Chondrocyte (in vitro differentiated cells): ENCODE results near the gene DNM2. TPM values are rescaled to one million over a fixed set of nuclear protein-coding genes. Genes with fewer than 3 reads are reported as not detected.
"Not testable (repeated sequence)": the region's sequence is repeated elsewhere in the genome, so short reads cannot be mapped to it uniquely, and the experiment has no call there.

ENCODE experiments used
- DNase-seq: peaks from one replicate; pipeline ENCODE4 v3.0.0; 2021; ENCODE audit warnings: mixed read lengths, low spot score
- H3K27ac Mint-ChIP-seq: one replicate; pipeline ENCODE4 v1.8.0; 2021; ENCODE audit warnings: mild to moderate bottlenecking, moderate library complexity, mixed read lengths; ENCODE audit not compliant: unreplicated experiment
- H3K27me3 Mint-ChIP-seq: 2 replicates; pipeline ENCODE4 v1.8.0; 2021; ENCODE audit warnings: low read depth, mixed read lengths
- H3K36me3 Mint-ChIP-seq: 2 replicates; pipeline ENCODE4 v1.8.0; 2021; ENCODE audit warnings: low read depth, mixed read lengths
- H3K4me1 Mint-ChIP-seq: 2 replicates; pipeline ENCODE4 v1.8.0; 2021; ENCODE audit warnings: low read depth, mild to moderate bottlenecking, mixed read lengths
- H3K4me3 Mint-ChIP-seq: one replicate; pipeline ENCODE4 v1.8.0; 2021; ENCODE audit warnings: mild to moderate bottlenecking, moderate library complexity, mixed read lengths; ENCODE audit not compliant: unreplicated experiment
- H3K9me3 Mint-ChIP-seq: 2 replicates; pipeline ENCODE4 v1.8.0; 2021; ENCODE audit warnings: low read depth, mixed read lengths
- total RNA-seq: library from RNA; stranded (reverse); gene quantifications from 3 replicates; pipeline ENCODE4 v1.2.1, GENCODE V29; 2021
- TF ChIP-seq, protein P1 (sequence below): fragments of 200-600 bp; sonication (generic); IDR thresholded peaks from 2 replicates; pipeline ENCODE4 v1.5.0; 2021; ENCODE audit warnings: antibody characterized with exemption, mild to moderate bottlenecking, moderate library complexity

Gene DNM2
- total RNA-seq, 1 donor from 2014 or later = 116 TPM

DNA sequence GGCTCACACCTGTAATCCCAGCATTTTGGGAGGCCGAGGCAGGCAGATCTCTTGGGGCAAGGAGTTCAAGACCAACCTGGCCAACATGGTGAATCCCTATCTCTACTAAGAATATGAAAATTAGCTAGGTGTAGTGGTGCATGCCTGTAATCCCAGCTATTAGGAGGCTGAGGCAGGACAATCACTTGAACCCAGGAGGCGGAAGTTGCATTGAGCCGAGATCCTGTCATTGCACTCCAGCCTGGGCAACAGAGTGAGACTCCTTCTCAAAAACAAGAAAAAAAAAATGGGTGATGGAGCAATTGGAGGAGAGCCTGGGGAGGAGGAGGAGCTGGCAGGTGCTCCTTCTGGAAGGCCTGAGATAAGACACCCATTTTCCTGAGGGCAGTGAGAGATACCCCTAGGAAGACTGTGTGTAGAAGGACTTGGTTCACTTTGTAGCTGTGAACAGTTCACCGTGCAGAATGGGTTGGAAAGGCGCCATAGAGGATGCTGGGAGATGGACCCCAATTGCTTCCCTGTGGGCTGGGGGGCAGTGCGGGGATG is 144.8 kb downstream of the DNM2 start:
- TF ChIP-seq, protein P1, sequence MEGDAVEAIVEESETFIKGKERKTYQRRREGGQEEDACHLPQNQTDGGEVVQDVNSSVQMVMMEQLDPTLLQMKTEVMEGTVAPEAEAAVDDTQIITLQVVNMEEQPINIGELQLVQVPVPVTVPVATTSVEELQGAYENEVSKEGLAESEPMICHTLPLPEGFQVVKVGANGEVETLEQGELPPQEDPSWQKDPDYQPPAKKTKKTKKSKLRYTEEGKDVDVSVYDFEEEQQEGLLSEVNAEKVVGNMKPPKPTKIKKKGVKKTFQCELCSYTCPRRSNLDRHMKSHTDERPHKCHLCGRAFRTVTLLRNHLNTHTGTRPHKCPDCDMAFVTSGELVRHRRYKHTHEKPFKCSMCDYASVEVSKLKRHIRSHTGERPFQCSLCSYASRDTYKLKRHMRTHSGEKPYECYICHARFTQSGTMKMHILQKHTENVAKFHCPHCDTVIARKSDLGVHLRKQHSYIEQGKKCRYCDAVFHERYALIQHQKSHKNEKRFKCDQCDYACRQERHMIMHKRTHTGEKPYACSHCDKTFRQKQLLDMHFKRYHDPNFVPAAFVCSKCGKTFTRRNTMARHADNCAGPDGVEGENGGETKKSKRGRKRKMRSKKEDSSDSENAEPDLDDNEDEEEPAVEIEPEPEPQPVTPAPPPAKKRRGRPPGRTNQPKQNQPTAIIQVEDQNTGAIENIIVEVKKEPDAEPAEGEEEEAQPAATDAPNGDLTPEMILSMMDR = no peak
- Mint-ChIP-seq H3K36me3 (no peaks in the 10 kb centered on the region), H3K27ac (peak overlapping the region; percentile 85), H3K9me3 (no peaks in the 10 kb centered on the region), H3K4me1 (peaks cover 15% of the 10 kb centered on the region), H3K27me3 (no peaks in the 10 kb centered on the region), H3K4me3 (no peak overlapping the region)
- DNase-seq = no peak

DNA sequence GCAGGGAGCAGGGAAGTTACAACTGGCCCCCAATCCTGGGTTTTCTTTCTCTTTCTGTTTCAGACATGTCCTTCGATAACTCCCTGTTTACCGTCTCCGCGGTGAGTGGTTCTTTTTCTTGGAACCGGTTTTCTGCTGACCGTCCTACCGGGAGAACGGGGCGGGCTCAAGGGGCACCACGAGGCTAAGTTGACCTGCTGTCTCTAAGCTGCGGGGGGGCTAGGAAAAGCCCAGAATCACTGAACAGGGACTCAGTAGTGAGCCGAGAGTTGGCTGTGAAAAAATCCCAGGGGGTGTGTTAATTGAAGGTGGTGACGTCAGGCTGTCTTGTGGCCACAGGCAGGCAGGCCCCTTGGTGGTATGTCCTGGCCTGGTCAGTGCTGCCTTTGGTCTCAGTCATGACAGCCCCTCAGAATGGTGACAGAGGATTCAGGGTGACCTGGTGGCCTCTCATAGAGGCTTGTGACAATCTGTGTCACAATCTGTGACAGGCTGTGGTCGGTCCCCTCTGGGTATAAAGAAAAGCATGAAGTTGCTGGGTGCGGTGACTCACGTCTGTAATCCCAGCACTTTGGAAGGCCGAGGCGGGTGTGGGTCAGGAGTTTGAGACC is 145.3 kb downstream of the DNM2 start:
- H3K27ac Mint-ChIP-seq = peak overlapping the region; percentile 85
- no peak for DNase-seq
- no peak overlapping the region for H3K4me3 Mint-ChIP-seq
- H3K9me3 Mint-ChIP-seq = no peaks in the 10 kb centered on the region
- no peaks in the 10 kb centered on the region for H3K36me3 Mint-ChIP-seq
- peaks cover 15% of the 10 kb centered on the region for H3K4me1 Mint-ChIP-seq
- H3K27me3 Mint-ChIP-seq = no peaks in the 10 kb centered on the region
- TF ChIP-seq, protein P1 = no peak

DNA sequence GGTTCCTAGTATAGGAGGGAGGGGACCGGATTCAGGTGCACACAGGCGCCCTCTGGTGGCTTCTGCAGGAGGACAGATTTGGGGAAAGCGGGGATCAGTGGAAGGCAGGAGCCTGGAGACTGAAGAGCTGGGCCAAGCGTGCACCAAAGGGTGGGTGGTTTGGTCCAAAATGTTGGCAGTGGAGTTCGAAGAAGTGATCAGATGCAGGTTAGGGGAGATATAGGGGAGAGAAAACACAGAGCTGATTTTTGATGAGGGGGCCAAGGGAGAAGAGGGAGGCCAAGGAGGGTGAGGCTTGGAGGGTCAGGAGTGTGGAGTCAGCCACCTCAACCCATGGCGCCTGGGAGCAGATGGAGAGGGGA is 146.6 kb downstream of the DNM2 start:
- Mint-ChIP-seq H3K4me3 (peak overlapping the region; percentile 36), H3K27ac (peak overlapping the region; percentile 23), H3K4me1 (peaks cover 15% of the 10 kb centered on the region), H3K9me3 (no peaks in the 10 kb centered on the region), H3K27me3 (no peaks in the 10 kb centered on the region), H3K36me3 (no peaks in the 10 kb centered on the region)
- TF ChIP-seq, protein P1 = peak; percentile 95
- DNase-seq = no peak

DNA sequence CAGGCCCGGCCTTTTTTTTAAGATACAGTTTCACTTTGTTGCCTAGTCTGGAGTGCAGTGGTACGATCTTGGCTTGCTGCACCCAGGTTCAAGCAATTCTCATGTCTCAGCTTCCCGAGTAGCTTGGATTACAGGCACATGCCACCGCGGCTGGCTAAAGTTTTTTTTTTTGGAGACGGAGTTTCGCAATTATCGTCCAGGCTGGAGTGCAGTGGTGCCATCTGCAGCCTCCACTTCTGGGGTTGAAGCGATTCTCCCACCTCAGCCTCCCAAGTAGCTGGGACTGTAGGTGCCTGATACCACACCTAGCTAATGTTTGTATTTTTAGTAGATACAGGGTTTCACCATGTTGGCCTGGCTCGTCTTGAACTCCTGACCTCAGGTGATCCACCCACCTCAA is 148.6 kb downstream of the DNM2 start:
- no peak for DNase-seq
- TF ChIP-seq, protein P1 = no peak
- Mint-ChIP-seq H3K9me3 (no peaks in the 10 kb centered on the region), H3K36me3 (no peaks in the 10 kb centered on the region), H3K4me1 (peaks cover 21% of the 10 kb centered on the region), H3K27me3 (no peaks in the 10 kb centered on the region), H3K27ac (no peak overlapping the region), H3K4me3 (no peak overlapping the region)

DNA sequence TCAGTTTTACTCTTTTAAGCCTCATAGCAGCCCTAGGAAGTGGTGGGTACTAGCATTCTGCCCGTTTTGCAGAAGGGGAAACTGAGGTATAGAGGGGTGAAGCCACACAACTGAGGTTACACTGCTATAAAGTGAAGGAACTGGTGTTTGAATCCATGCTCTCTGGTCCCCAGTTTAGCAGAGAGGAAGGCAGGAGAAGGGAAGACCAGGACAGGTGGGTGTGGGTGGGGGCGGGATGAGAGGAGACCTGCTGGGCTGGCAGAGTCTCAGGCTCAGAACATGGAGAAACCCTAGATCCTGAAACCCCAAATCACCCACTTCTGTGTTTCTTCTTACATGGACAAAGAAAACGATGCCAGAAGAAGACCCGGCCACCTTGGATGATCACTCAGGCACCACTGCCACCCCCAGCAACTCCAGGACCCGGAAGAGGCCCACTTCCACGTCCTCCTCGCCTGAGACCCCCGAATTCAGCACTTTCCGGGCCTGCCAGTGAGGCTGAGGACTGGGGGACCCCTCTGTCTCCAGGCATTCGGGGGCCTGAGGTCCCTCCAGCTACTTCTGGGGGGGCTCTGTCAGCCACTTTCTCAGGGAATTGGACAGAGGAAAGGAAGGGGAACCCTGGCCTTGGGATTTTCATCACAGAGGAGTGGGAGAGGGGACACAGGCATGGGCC is 151.1 kb downstream of the DNM2 start:
- H3K27ac Mint-ChIP-seq = no peak overlapping the region
- DNase-seq = no peak

DNA sequence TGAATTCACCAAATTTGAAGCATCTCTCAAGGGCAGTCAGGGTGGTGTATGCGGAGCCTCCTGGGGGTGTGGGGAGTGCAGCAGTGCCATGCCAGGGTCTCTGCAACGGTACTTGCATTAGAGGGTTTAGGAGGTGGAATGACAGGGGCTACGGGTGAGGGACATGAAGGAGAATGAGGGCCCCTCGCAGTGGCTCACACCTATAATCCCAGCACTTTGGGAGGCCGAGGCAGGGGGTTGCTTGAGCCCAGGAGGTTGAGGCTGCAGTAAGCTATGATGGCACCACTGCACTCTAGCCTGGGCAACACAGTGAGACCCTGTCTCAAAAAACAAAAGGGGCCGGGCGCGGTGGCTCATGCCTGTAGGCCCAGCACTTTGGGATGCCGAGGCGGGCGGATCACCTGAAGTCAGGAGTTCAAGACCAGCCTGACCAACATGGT is 152.0 kb downstream of the DNM2 start:
- not testable (repeated sequence) for H3K36me3 Mint-ChIP-seq, H3K27me3 Mint-ChIP-seq, H3K27ac Mint-ChIP-seq, H3K4me3 Mint-ChIP-seq, H3K9me3 Mint-ChIP-seq, DNase-seq
- H3K4me1 Mint-ChIP-seq = peaks cover 22% of the 10 kb centered on the region

More for the DNA sequence above, 151.1 kb downstream of the DNM2 start:
- H3K36me3 Mint-ChIP-seq = no peaks in the 10 kb centered on the region
- H3K9me3 Mint-ChIP-seq = no peaks in the 10 kb centered on the region
- H3K4me1 Mint-ChIP-seq = peaks cover 25% of the 10 kb centered on the region
- TF ChIP-seq, protein P1 = no peak
- no peaks in the 10 kb centered on the region for H3K27me3 Mint-ChIP-seq
- no peak overlapping the region for H3K4me3 Mint-ChIP-seq
